Ovary (tissue), 3 donors: ENCODE measurements around the gene SDF4.

Source experiments
- CTCF ChIP-seq, 3 donors: fragments of 450-650 bp in 2 of 3; fragments of 200-600 bp in 1 of 3; IDR thresholded peaks; one replicate each; pipeline versions ENCODE4 v1.5.1 to v1.8.0; 2016 to 2022; ENCODE audit warnings: antibody characterized with exemption in 3 of 3, mild to moderate bottlenecking in 1 of 3
- POLR2A ChIP-seq: fragments of 450-650 bp; IDR thresholded peaks from one replicate; pipeline ENCODE4 v1.6.1; 2017; ENCODE audit warnings: antibody characterized with exemption, mild to moderate bottlenecking, moderate library complexity
- donor health status: DM: no; HTN: no; CAD: no.

GRCh38 chr1:1238702-1239178 lies 6.9 kb upstream of the SDF4 start:
- TF ChIP-seq POLR2A (no peak), CTCF (IDR thresholded peaks at IDR 0.05) (no peak)
